Mesenchymal stem cell (in vitro differentiated cells and primary cell): ENCODE data around the gene BAHD1.

Source experiments
- DNase-seq: peaks from one replicate; pipeline ENCODE4 v3.0.0-alpha.2; 2013
- H2AFZ ChIP-seq: one replicate; pipeline ENCODE4 v1.6.1; 2013; ENCODE audit warnings: low read depth, mild to moderate bottlenecking, control low read depth, inconsistent platforms, low read length, moderate library complexity
- H2AK5ac ChIP-seq: 2 replicates; pipeline ENCODE4 v1.6.1; 2013; ENCODE audit warnings: low read length, moderate library complexity, mild to moderate bottlenecking, inconsistent platforms; ENCODE audit not compliant: severe bottlenecking
- H2BK120ac ChIP-seq: one replicate; pipeline ENCODE4 v1.6.1; 2013; ENCODE audit warnings: low read depth, mild to moderate bottlenecking, inconsistent platforms, low read length, moderate library complexity
- H2BK12ac ChIP-seq, 2 experiments: one replicate each; pipeline ENCODE4 v1.6.1; 2013; ENCODE audit warnings: inconsistent platforms in 2 of 2, low read length in 2 of 2, mild to moderate bottlenecking in 2 of 2, moderate library complexity in 2 of 2, control low read depth in 1 of 2
- H2BK15ac ChIP-seq: one replicate; pipeline ENCODE4 v1.6.1; 2013; ENCODE audit warnings: mild to moderate bottlenecking, low read depth, inconsistent platforms; ENCODE audit not compliant: poor library complexity, severe bottlenecking
- H2BK5ac ChIP-seq: 2 replicates; pipeline ENCODE4 v1.6.1; 2013; ENCODE audit warnings: low read depth, mild to moderate bottlenecking, low read length, control low read depth, inconsistent platforms; ENCODE audit not compliant: poor library complexity, severe bottlenecking
- H3K14ac ChIP-seq, 2 experiments: one replicate each; pipeline ENCODE4 v1.6.1; 2013; ENCODE audit warnings: inconsistent platforms in 2 of 2, low read length in 2 of 2, control low read depth in 1 of 2, mild to moderate bottlenecking in 1 of 2, moderate library complexity in 1 of 2
- H3K18ac ChIP-seq, 2 experiments: one replicate each; pipeline ENCODE4 v1.6.1; 2013; ENCODE audit warnings: inconsistent platforms in 2 of 2, low read length in 2 of 2, control low read depth in 1 of 2, low read depth in 1 of 2, mild to moderate bottlenecking in 1 of 2
- H3K23ac ChIP-seq, 2 experiments: one replicate each; pipeline ENCODE4 v1.6.1; 2013; ENCODE audit warnings: inconsistent platforms in 2 of 2, low read length in 2 of 2, mild to moderate bottlenecking in 2 of 2, moderate library complexity in 2 of 2, control low read depth in 1 of 2
- H3K27ac ChIP-seq: 2 replicates; pipeline ENCODE4 v1.5.1; 2013; ENCODE audit warnings: mild to moderate bottlenecking, moderate library complexity, low read length, control low read depth, inconsistent platforms; ENCODE audit not compliant: poor library complexity, severe bottlenecking
- H3K27me3 ChIP-seq, 2 experiments: 2 replicates each; pipeline versions ENCODE4 v1.6.1 to v1.7.0; 2013; ENCODE audit warnings: low read length in 2 of 2, mild to moderate bottlenecking in 2 of 2, moderate library complexity in 2 of 2, control low read depth in 1 of 2, inconsistent platforms in 1 of 2; ENCODE audit not compliant: control insufficient read depth in 1 of 2, insufficient read depth in 1 of 2
- H3K36me3 ChIP-seq, 2 experiments: 2 replicates each; pipeline versions ENCODE4 v1.6.1 to v1.7.0; 2013; ENCODE audit warnings: low read length in 2 of 2, control low read depth in 1 of 2, inconsistent platforms in 1 of 2, low read depth in 1 of 2, mild to moderate bottlenecking in 1 of 2; ENCODE audit not compliant: insufficient read depth in 2 of 2, control insufficient read depth in 1 of 2
- H3K4ac ChIP-seq, 2 experiments: one replicate each; pipeline ENCODE4 v1.6.1; 2013; ENCODE audit warnings: inconsistent platforms in 2 of 2, low read length in 2 of 2, mild to moderate bottlenecking in 2 of 2, moderate library complexity in 2 of 2, control low read depth in 1 of 2, low read depth in 1 of 2
- H3K4me1 ChIP-seq: 2 replicates; pipeline ENCODE4 v1.6.1; 2013; ENCODE audit warnings: low read depth, low read length, control low read depth; ENCODE audit not compliant: control insufficient read depth, insufficient read depth
- H3K4me2 ChIP-seq: 2 replicates; pipeline ENCODE4 v1.6.1; 2013; ENCODE audit warnings: low read length, mild to moderate bottlenecking, inconsistent platforms; ENCODE audit not compliant: poor library complexity, severe bottlenecking
- H3K4me3 ChIP-seq, 2 experiments: 2 replicates each; pipeline versions ENCODE4 v1.5.1 to v1.7.0; 2013; ENCODE audit warnings: low read length in 2 of 2, mild to moderate bottlenecking in 2 of 2, control low read depth in 1 of 2, low read depth in 1 of 2; ENCODE audit not compliant: insufficient read depth in 1 of 2
- H3K79me1 ChIP-seq: replicated peaks from 2 replicates; pipeline ENCODE4 v1.6.1; 2013; ENCODE audit warnings: mild to moderate bottlenecking, control low read depth, low read length, inconsistent platforms; ENCODE audit not compliant: poor library complexity, severe bottlenecking
- H3K9ac ChIP-seq: 2 replicates; pipeline ENCODE4 v1.7.0; 2013; ENCODE audit warnings: mild to moderate bottlenecking, low read length, moderate library complexity
- H3K9me3 ChIP-seq: 2 replicates; pipeline ENCODE4 v1.7.0; 2013; ENCODE audit warnings: mild to moderate bottlenecking, low read length; ENCODE audit not compliant: control insufficient read depth
- H4K8ac ChIP-seq: one replicate; pipeline ENCODE4 v1.6.1; 2013; ENCODE audit warnings: inconsistent platforms, mild to moderate bottlenecking, low read length, moderate library complexity
- H4K91ac ChIP-seq: one replicate; pipeline ENCODE4 v1.6.1; 2013; ENCODE audit warnings: mild to moderate bottlenecking, low read length, inconsistent platforms
- WGBS: methylation state at CpG from one replicate; pipeline ENCODE4 v1.1.7; 2013; ENCODE audit warnings: mixed read lengths; 5-methylcytosine and 5-hydroxymethylcytosine counted together

Gene BAHD1

DNA sequence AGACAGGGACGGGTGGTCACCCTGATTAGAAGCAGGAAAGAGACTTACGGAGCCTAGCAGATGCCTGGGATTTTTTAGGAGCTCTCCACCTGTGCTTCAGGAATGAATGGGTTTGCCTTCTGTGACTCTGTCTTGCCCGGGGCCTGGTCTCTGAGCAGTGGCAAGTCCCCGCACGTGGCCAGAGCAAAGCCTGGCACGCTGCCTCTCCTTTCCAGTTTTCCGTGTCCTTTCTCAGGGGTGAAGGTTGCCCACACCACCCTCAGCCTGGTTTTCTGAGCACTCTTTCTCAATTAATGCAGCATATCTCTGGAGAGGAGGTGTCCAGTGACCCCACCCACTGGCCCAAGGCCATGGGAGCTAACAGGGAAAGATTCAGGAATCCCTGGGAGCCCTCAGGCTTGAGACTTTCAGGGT is 15.6 kb downstream of the BAHD1 start:
- H2BK120ac ChIP-seq, result no peak overlapping the region
- 86% methylated on average over 7 of the region's 7 CpGs for WGBS
- H3K23ac ChIP-seq, result no peak overlapping the region
- H3K4ac ChIP-seq, result no peak overlapping the region
- H3K4me1 ChIP-seq, result peaks cover 34% of the 10 kb centered on the region
- H3K79me1 ChIP-seq, result peaks cover 68% of the 10 kb centered on the region
- DNase-seq, result no peak
- no peak overlapping the region for H2BK15ac ChIP-seq
- peaks cover 18 to 23% of the 10 kb centered on the region in 2 experiments for H3K36me3 ChIP-seq
- no peak overlapping the region for H2AK5ac ChIP-seq
- no peak overlapping the region for H3K14ac ChIP-seq
- no peak overlapping the region for H2AFZ ChIP-seq
- H2BK12ac ChIP-seq, result no peak overlapping the region
- no peaks in the 10 kb centered on the region for H3K27me3 ChIP-seq
- no peaks in the 10 kb centered on the region for H3K9me3 ChIP-seq
- no peak overlapping the region for H4K8ac ChIP-seq
- H3K4me2 ChIP-seq, result no peak overlapping the region
- no peak overlapping the region for H3K27ac ChIP-seq
- no peak overlapping the region for H2BK5ac ChIP-seq
- H3K9ac ChIP-seq, result no peak overlapping the region
- no peak overlapping the region for H4K91ac ChIP-seq
- no peak overlapping the region for H3K4me3 ChIP-seq
- H3K18ac ChIP-seq, result no peak overlapping the region

GRCh38 chr15:40456738-40457137 is 16.0 kb downstream of the BAHD1 start:
- Histone ChIP-seq H3K9ac (no peak overlapping the region), H2BK5ac (no peak overlapping the region), H4K91ac (no peak overlapping the region), H3K9me3 (no peaks in the 10 kb centered on the region), H3K4me1 (peaks cover 32% of the 10 kb centered on the region), H2BK15ac (no peak overlapping the region), H3K23ac (no peak overlapping the region), H3K36me3 (peaks cover 18 to 25% of the 10 kb centered on the region in 2 experiments), H3K4ac (no peak overlapping the region), H3K4me2 (no peak overlapping the region), H2BK12ac (no peak overlapping the region), H3K79me1 (peaks cover 68% of the 10 kb centered on the region), H3K27me3 (no peaks in the 10 kb centered on the region), H3K4me3 (no peak overlapping the region), H4K8ac (no peak overlapping the region), H3K27ac (no peak overlapping the region), H2AK5ac (no peak overlapping the region), H3K14ac (no peak overlapping the region), H2BK120ac (no peak overlapping the region), H3K18ac (no peak overlapping the region), H2AFZ (no peak overlapping the region)
- no peak for DNase-seq
- 91% methylated on average over 4 of the region's 4 CpGs for WGBS

DNA sequence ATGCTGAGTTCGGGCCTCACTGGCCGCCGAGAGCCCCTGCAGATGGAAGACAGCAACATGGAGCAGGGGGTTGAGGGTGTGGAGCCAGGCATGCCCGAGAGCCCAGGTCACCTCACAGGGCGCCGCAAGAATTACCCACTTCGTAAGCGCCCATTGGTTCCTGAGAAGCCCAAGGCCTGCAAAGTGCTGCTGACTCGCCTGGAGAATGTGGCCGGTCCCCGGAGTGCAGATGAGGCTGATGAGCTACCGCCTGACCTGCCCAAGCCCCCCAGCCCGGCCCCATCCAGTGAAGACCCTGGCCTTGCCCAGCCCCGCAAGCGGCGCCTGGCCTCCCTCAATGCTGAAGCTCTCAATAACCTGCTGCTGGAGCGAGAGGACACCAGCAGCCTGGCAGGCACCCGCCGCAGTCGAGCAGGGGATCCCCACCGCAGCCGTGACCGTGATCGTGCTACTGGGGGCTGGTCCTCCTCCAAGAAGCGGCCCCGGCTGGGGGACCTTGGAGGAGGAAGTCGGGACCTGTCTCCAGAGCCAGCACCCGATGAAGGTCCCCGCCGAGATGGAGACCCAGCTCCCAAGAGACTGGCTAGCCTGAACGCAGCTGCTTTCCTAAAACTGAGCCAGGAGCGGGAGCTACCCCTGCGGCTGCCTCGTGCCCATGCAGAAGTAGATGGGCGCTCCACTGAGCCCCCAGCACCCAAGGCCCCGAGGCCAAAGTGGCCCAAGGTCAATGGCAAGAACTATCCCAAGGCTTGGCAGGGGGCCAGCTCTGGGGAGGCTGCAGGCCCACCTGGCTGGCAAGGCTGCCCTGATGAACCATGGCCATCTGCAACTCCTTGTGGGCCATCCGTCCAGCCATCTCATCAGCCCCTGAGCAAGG is 18.0 kb downstream of the BAHD1 start:
- Histone ChIP-seq H3K4me2 (no peak overlapping the region), H2BK120ac (no peak overlapping the region), H3K9ac (no peak overlapping the region), H3K4me3 (no peak overlapping the region), H3K4me1 (peaks cover 23% of the 10 kb centered on the region), H2BK12ac (no peak overlapping the region), H3K27me3 (no peaks in the 10 kb centered on the region), H3K4ac (no peak overlapping the region), H3K79me1 (peaks cover 68% of the 10 kb centered on the region), H3K14ac (no peak overlapping the region), H2AFZ (no peak overlapping the region), H3K36me3 (peaks cover 37 to 39% of the 10 kb centered on the region in 2 experiments), H3K23ac (no peak overlapping the region), H2BK5ac (no peak overlapping the region), H4K8ac (no peak overlapping the region), H4K91ac (no peak overlapping the region), H3K18ac (no peak overlapping the region), H3K27ac (no peak overlapping the region), H2AK5ac (no peak overlapping the region), H3K9me3 (no peaks in the 10 kb centered on the region), H2BK15ac (no peak overlapping the region)
- WGBS, result 98% methylated on average over 37 of the region's 37 CpGs
- DNase-seq, result no peak

DNA sequence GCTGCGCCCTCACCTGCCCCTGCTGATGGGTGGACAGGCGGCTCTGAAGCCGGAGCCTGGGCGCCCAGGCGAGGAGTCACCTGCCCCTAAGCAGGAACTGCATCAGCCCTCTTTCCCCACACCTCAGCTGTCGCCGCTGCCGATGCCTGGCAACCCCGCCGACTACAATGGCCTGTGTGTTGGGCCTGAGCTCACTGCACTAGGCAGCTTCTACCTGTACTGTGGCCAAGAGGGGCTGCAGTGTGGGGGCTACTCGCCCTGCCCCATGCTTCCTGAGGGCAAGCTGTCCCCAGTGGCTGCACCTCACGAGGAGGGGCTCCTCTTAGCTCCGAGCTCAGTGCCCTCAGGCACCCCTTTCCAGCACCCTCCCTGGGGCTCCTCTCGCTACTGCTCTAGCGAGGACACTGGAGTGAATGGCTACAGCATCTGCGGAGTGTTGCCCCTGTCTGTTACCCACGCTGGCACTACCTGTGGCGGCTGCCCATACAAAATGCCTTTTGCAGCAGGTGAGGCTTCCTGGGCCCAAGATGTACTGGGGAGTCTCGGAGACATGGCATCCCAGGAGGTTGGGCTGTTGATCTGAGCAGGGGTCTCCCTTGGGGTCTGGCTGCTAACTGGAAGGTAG is 18.8 kb downstream of the BAHD1 start:
- Histone ChIP-seq H3K9me3 (no peaks in the 10 kb centered on the region), H2BK15ac (no peak overlapping the region), H2BK12ac (no peak overlapping the region), H2AFZ (no peak overlapping the region), H3K79me1 (peaks cover 67% of the 10 kb centered on the region), H3K18ac (no peak overlapping the region), H3K36me3 (peaks cover 45 to 47% of the 10 kb centered on the region in 2 experiments), H2AK5ac (no peak overlapping the region), H2BK5ac (no peak overlapping the region), H3K9ac (no peak overlapping the region), H3K23ac (no peak overlapping the region), H4K91ac (no peak overlapping the region), H3K4me2 (no peak overlapping the region), H3K27me3 (no peaks in the 10 kb centered on the region), H3K27ac (no peak overlapping the region), H4K8ac (no peak overlapping the region), H3K4ac (no peak overlapping the region), H3K4me1 (peaks cover 17% of the 10 kb centered on the region), H3K14ac (no peak overlapping the region), H2BK120ac (no peak overlapping the region), H3K4me3 (no peak overlapping the region)
- no peak for DNase-seq
- WGBS, result over 99% methylated on average over 19 of the region's 19 CpGs
